ENCODE data around the gene HOXD8.

HOXD8 gene

GRCh38 chr2:176128982-176129796 is at the start of gene HOXD8:
TSS of gene HOXD8 (plus strand) at chr2:176129705. CDS start at chr2:176130367, 662 bp downstream.
- DNase-seq (ENCODE audit: low spot score): no peak

- DNase-seq (ENCODE audit: low spot score): peak; percentile 57
Measured at GRCh38 chr2:176079831-176080539, 49.5 kb upstream of the HOXD8 start.

GRCh38 chr2:176080540-176081375 is 48.7 kb upstream of the HOXD8 start:
- DNase-seq (ENCODE audit: low spot score): no peak

- DNase-seq (ENCODE audit: low spot score): no peak
Measured at GRCh38 chr2:176081376-176081836, 48.1 kb upstream of the HOXD8 start.

GRCh38 chr2:176081837-176082524 is 47.5 kb upstream of the HOXD8 start:
- DNase-seq (ENCODE audit: low spot score): no peak

GRCh38 chr2:176082525-176082823 is 47.0 kb upstream of the HOXD8 start:
- no peak for DNase-seq (ENCODE audit: low spot score)

GRCh38 chr2:176082824-176083751 is 46.4 kb upstream of the HOXD8 start:
- DNase-seq (ENCODE audit: low spot score): no peak

GRCh38 chr2:176083796-176084261 is 45.7 kb upstream of the HOXD8 start, which contains the start of gene EVX2:
TSS of gene EVX2 (minus strand) at chr2:176083962. CDS start at chr2:176083776, 186 bp downstream.
- DNase-seq (ENCODE audit: low spot score): no peak

GRCh38 chr2:176084611-176085119 is 44.8 kb upstream of the HOXD8 start:
- DNase-seq (ENCODE audit: low spot score): no peak

GRCh38 chr2:176085120-176085788 is 44.3 kb upstream of the HOXD8 start:
- DNase-seq (ENCODE audit: low spot score): no peak

- peak; percentile 9 for DNase-seq (ENCODE audit: low spot score)
Measured at GRCh38 chr2:176085861-176086771, 43.4 kb upstream of the HOXD8 start.

GRCh38 chr2:176087330-176088047 is 42.0 kb upstream of the HOXD8 start:
- no peak for DNase-seq (ENCODE audit: low spot score)

GRCh38 chr2:176088048-176088936 is 41.2 kb upstream of the HOXD8 start:
- no peak for DNase-seq (ENCODE audit: low spot score)

- no peak for DNase-seq (ENCODE audit: low spot score)
Measured at GRCh38 chr2:176088937-176089842, 40.3 kb upstream of the HOXD8 start.

- DNase-seq (ENCODE audit: low spot score): no peak
Measured at GRCh38 chr2:176089843-176090395, 39.6 kb upstream of the HOXD8 start.

GRCh38 chr2:176090862-176091261 is 38.6 kb upstream of the HOXD8 start:
- no peak for DNase-seq (ENCODE audit: low spot score)
